HepG2 (cell line): ENCODE data around the gene S100A5. TPM values are rescaled to one million over a fixed set of nuclear protein-coding genes. Genes with fewer than 3 reads are reported as not detected.
A peak's percentile ranks its signal among the peaks of the same experiment; 100 is the strongest.

Source experiments
- CCAR2 ChIP-seq: fragments of 200-400 bp; formaldehyde crosslinking; optimal IDR thresholded peaks from 2 replicates; pipeline ENCODE3; 2018; ENCODE audit warnings: low read depth, mild to moderate bottlenecking, low read length, moderate library complexity
- CENPT ChIP-seq: sonication (generic); formaldehyde crosslinking; IDR thresholded peaks from 2 replicates; pipeline ENCODE4 v1.8.0; 2022; ENCODE audit warnings: low read depth, mild to moderate bottlenecking, moderate library complexity, missing genetic modification reagents
- CHD4 ChIP-seq: fragments of 200-600 bp; sonication (generic); IDR thresholded peaks from 2 replicates; pipeline ENCODE4 v1.7.0; 2017; ENCODE audit warnings: mild to moderate bottlenecking, low read length, borderline replicate concordance
- FLYWCH1 ChIP-seq: sonication (generic); formaldehyde crosslinking; IDR thresholded peaks from 2 replicates; pipeline ENCODE4 v1.8.1; 2023; ENCODE audit warnings: mild to moderate bottlenecking, missing genetic modification reagents
- HNF4A ChIP-seq: sonication (generic); formaldehyde crosslinking; IDR thresholded peaks from 2 replicates; pipeline ENCODE4 v1.4.0; 2020; ENCODE audit warnings: missing genetic modification reagents
- HOXA5 ChIP-seq: sonication (generic); formaldehyde crosslinking; IDR thresholded peaks from 2 replicates; pipeline ENCODE4 v1.4.0; 2020; ENCODE audit warnings: missing genetic modification reagents
- IKZF1 ChIP-seq: fragments of 450-650 bp; IDR thresholded peaks from 2 replicates; pipeline ENCODE4 v1.7.1; 2016
- IRX3 ChIP-seq: sonication (generic); formaldehyde crosslinking; IDR thresholded peaks from 2 replicates; pipeline ENCODE4 v1.8.1; 2023; ENCODE audit warnings: mild to moderate bottlenecking, low read depth, missing genetic modification reagents, borderline replicate concordance
- MLXIP ChIP-seq: sonication (generic); formaldehyde crosslinking; IDR thresholded peaks from 2 replicates; pipeline ENCODE4 v1.9.0; 2021; ENCODE audit warnings: missing genetic modification reagents, borderline replicate concordance
- NR1H2 ChIP-seq: sonication (generic); formaldehyde crosslinking; IDR thresholded peaks from 2 replicates; pipeline ENCODE4 v1.8.1; 2022; ENCODE audit warnings: low read depth, missing genetic modification reagents, borderline replicate concordance
- STAT6 ChIP-seq: sonication (generic); formaldehyde crosslinking; IDR thresholded peaks from 2 replicates; pipeline ENCODE4 v1.4.0; 2020; ENCODE audit warnings: missing genetic modification reagents, mild to moderate bottlenecking, borderline replicate concordance
- TARDBP ChIP-seq: sonication (generic); formaldehyde crosslinking; IDR thresholded peaks from 2 replicates; pipeline ENCODE4 v1.8.0; 2022; ENCODE audit warnings: mild to moderate bottlenecking, missing genetic modification reagents
- TGIF2 ChIP-seq: IDR thresholded peaks from 2 replicates; pipeline ENCODE4 v1.6.1; 2016; ENCODE audit warnings: control low read depth, missing compliant biosample characterization
- ZBTB38 ChIP-seq: sonication (generic); formaldehyde crosslinking; IDR thresholded peaks from 2 replicates; pipeline ENCODE4 v1.5.1; 2020; ENCODE audit warnings: mild to moderate bottlenecking, missing genetic modification reagents
- ZNF136 ChIP-seq: sonication (generic); formaldehyde crosslinking; IDR thresholded peaks from 2 replicates; pipeline ENCODE4 v1.8.1; 2022; ENCODE audit warnings: low read depth, mild to moderate bottlenecking, moderate library complexity, missing genetic modification reagents
- ZNF3 ChIP-seq: IDR thresholded peaks from 2 replicates; pipeline ENCODE4 v1.7.0; 2017; ENCODE audit warnings: inconsistent platforms
- ZNF589 ChIP-seq: sonication (generic); formaldehyde crosslinking; conservative IDR thresholded peaks from 2 replicates; pipeline ENCODE4 v1.8.0; 2022; ENCODE audit warnings: mild to moderate bottlenecking, moderate library complexity, missing genetic modification reagents
- ZNF781 ChIP-seq: sonication (generic); formaldehyde crosslinking; IDR thresholded peaks from 2 replicates; pipeline ENCODE4 v1.5.1; 2020; ENCODE audit warnings: borderline replicate concordance, mild to moderate bottlenecking, missing genetic modification reagents; ENCODE audit errors: not compliant biosample characterization
- ZSCAN30 ChIP-seq: sonication (generic); formaldehyde crosslinking; IDR thresholded peaks from 2 replicates; pipeline ENCODE4 v1.5.0; 2020; ENCODE audit warnings: mild to moderate bottlenecking, missing genetic modification reagents
- polyA plus RNA-seq, 8 experiments: library from polyadenylated mRNA; depleted of rRNA in 3 of 8; stranded (reverse) in 7 of 8; unstranded in 1 of 8; fragments of >200 nt; fragmentation: Illumina TruSeq in 4 of 8; extraction: Trizol in 4 of 8; gene quantifications; 2 replicates each; pipeline versions ENCODE4 v1.2.1 to v1.2.3, GENCODE V29; 2011 to 2016; ENCODE audit warnings: low read depth in 4 of 8, missing spikeins in 1 of 8, mixed read lengths in 1 of 8; ENCODE audit not compliant: insufficient read depth in 1 of 8
- total RNA-seq, 5 experiments: library from RNA; depleted of rRNA; stranded (reverse); fragments of >200 nt; fragmentation: Illumina TruSeq; extraction: Trizol; gene quantifications; 2 replicates each; pipeline ENCODE4 v1.2.3, GENCODE V29; 2016; ENCODE audit warnings: low read depth in 1 of 5
- TF ChIP-seq, protein P1 (sequence below): sonication (generic); formaldehyde crosslinking; IDR thresholded peaks from 2 replicates; pipeline ENCODE4 v1.5.1; 2020; ENCODE audit warnings: missing genetic modification reagents, mild to moderate bottlenecking, borderline replicate concordance
- TF ChIP-seq, protein P2 (sequence below): IDR thresholded peaks from 2 replicates; pipeline ENCODE4 v1.6.1; 2012; ENCODE audit warnings: inconsistent platforms
- TF ChIP-seq, protein P3 (sequence below): sonication (generic); formaldehyde crosslinking; IDR thresholded peaks from 2 replicates; pipeline ENCODE4 v1.4.0; 2020; ENCODE audit warnings: missing genetic modification reagents, borderline replicate concordance
- TF ChIP-seq, protein P4 (sequence below): conservative IDR thresholded peaks from 2 replicates; pipeline ENCODE4 v1.6.1; 2018; ENCODE audit warnings: missing genetic modification reagents

Gene S100A5
- total and polyA plus RNA-seq, 2 of the 13 experiments (the other 11 are each of a cell fraction or from before 2014, with no cell fraction given), result not detected

DNA sequence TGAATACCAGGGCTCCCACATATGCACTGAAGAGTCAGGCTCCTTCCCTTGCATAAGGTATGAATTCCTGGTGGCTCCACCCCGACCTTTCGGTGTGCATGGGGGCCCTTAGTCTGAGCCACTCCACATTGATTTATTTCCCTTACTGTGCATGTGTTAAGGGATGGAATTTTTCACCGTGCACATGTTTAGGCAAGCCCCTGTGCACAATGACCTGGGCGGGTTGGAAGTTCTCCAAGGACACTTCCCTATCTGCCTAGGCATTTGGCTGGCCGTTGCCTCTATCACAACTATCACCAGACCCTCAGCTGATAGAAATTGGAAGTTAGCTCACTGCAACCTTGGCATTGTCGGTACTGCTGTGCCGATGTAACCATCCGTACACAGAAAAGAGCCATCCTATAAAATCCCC lies 14.6 kb downstream of the S100A5 start (continued):
- no peak for TF ChIP-seq STAT6 (CRISPR knock-in tag)
- TF ChIP-seq IKZF1, result no peak
- TF ChIP-seq HNF4A (CRISPR knock-in tag), result 0 out of 2 replicates have a peak, but pooled peaks have one; percentile 16
- TF ChIP-seq HOXA5 (CRISPR knock-in tag), result no peak
- no peak for TF ChIP-seq ZNF781 (CRISPR knock-in tag)
- TF ChIP-seq, protein P1, sequence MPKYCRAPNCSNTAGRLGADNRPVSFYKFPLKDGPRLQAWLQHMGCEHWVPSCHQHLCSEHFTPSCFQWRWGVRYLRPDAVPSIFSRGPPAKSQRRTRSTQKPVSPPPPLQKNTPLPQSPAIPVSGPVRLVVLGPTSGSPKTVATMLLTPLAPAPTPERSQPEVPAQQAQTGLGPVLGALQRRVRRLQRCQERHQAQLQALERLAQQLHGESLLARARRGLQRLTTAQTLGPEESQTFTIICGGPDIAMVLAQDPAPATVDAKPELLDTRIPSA (CRISPR knock-in tag), result no peak
- TF ChIP-seq, protein P2, sequence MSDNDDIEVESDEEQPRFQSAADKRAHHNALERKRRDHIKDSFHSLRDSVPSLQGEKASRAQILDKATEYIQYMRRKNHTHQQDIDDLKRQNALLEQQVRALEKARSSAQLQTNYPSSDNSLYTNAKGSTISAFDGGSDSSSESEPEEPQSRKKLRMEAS, result no peak
- TF ChIP-seq CENPT, result no peak
- no peak for TF ChIP-seq TGIF2 (CRISPR knock-in tag)
- no peak for TF ChIP-seq IRX3 (CRISPR knock-in tag)
- no peak for TF ChIP-seq ZSCAN30 (CRISPR knock-in tag)
- TF ChIP-seq CHD4, result no peak
- TF ChIP-seq MLXIP (CRISPR knock-in tag), result no peak
- TF ChIP-seq, protein P3, sequence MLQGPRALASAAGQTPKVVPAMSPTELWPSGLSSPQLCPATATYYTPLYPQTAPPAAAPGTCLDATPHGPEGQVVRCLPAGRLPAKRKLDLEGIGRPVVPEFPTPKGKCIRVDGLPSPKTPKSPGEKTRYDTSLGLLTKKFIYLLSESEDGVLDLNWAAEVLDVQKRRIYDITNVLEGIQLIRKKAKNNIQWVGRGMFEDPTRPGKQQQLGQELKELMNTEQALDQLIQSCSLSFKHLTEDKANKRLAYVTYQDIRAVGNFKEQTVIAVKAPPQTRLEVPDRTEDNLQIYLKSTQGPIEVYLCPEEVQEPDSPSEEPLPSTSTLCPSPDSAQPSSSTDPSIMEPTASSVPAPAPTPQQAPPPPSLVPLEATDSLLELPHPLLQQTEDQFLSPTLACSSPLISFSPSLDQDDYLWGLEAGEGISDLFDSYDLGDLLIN (CRISPR knock-in tag), result no peak
- TF ChIP-seq NR1H2, result no peak
- TF ChIP-seq, protein P4, sequence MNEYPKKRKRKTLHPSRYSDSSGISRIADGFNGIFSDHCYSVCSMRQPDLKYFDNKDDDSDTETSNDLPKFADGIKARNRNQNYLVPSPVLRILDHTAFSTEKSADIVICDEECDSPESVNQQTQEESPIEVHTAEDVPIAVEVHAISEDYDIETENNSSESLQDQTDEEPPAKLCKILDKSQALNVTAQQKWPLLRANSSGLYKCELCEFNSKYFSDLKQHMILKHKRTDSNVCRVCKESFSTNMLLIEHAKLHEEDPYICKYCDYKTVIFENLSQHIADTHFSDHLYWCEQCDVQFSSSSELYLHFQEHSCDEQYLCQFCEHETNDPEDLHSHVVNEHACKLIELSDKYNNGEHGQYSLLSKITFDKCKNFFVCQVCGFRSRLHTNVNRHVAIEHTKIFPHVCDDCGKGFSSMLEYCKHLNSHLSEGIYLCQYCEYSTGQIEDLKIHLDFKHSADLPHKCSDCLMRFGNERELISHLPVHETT (CRISPR knock-in tag), result no peak
- no peak for TF ChIP-seq ZNF3 (CRISPR knock-in tag)
- no peak for TF ChIP-seq TARDBP (CRISPR knock-in tag)
- no peak for TF ChIP-seq ZNF589 (CRISPR knock-in tag)
- TF ChIP-seq ZNF136 (CRISPR knock-in tag), result no peak
- TF ChIP-seq FLYWCH1 (CRISPR knock-in tag), result no peak
- no peak for TF ChIP-seq CCAR2
- TF ChIP-seq ZBTB38 (CRISPR knock-in tag), result peak; percentile 53; the same call in 1 of the 2 replicates
